Measurements from ENCODE around the gene ANAPC16. TPM values are rescaled to one million over a fixed set of nuclear protein-coding genes. Genes with fewer than 3 reads are reported as not detected.
A peak's percentile ranks its signal among the peaks of the same experiment; 100 is the strongest.

Gene ANAPC16
- total RNA-seq, 2 donors from 2014 or later: 44.0 to 46.7 TPM

DNA sequence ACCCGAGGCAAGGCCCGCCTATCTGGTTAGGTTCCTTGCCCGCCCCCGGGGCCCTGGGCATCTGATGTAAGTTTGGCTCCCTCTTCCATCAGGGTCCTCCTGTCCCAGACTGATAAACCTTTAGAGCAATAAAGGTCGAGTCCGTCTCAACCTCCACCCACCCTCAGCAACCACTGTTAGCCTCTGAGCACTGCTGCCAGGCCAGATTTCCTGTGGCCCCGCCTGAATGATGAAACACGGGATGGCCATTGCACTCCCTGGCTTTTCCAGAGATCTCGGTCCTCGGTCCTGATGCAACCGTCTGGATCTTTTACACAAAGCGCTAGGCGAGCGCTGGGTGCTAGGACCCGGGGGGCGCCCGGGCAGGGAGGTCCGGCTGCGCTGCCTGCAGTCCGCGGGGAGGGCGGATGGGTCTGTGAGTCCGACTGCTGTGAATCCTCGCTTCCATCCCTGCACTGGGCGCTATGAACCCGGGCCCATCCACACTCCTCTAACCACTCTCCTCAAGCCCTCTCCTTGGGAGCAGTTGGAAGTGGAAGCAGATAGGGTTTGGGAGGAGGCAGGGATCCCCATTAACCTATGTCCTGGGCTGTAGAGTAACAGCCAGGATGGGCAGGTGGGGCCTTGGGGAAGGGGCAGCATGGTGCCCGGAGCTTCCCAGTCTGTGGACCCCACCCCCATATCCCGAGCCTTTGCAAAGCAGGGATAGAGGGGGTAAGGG is 57.0 kb downstream of the ANAPC16 start:
- ATAC-seq (ENCODE audit: insufficient number of reproducible peaks, low FRiP score, low read depth) (peak; percentile 29), DNase-seq (ENCODE audit: low spot score) (peak; percentile 64)
- Histone ChIP-seq H3K36me3 (peaks cover 3% of the 10 kb centered on the region), H3K4me3 (peak overlapping the region; percentile 85), H3K27ac (peak overlapping the region; percentile 95 to 97), H3K27me3 (replicated peaks; ENCODE audit: insufficient read depth) (no peaks in the 10 kb centered on the region), H3K9me3 (no peaks in the 10 kb centered on the region), H3K4me1 (ENCODE audit: control insufficient read depth in 1 of 2, low read depth in 2 of 2) (peaks cover 19 to 26% of the 10 kb centered on the region in 2 donors)
- TF ChIP-seq CTCF (IDR thresholded peaks at IDR 0.05): no peak

DNA sequence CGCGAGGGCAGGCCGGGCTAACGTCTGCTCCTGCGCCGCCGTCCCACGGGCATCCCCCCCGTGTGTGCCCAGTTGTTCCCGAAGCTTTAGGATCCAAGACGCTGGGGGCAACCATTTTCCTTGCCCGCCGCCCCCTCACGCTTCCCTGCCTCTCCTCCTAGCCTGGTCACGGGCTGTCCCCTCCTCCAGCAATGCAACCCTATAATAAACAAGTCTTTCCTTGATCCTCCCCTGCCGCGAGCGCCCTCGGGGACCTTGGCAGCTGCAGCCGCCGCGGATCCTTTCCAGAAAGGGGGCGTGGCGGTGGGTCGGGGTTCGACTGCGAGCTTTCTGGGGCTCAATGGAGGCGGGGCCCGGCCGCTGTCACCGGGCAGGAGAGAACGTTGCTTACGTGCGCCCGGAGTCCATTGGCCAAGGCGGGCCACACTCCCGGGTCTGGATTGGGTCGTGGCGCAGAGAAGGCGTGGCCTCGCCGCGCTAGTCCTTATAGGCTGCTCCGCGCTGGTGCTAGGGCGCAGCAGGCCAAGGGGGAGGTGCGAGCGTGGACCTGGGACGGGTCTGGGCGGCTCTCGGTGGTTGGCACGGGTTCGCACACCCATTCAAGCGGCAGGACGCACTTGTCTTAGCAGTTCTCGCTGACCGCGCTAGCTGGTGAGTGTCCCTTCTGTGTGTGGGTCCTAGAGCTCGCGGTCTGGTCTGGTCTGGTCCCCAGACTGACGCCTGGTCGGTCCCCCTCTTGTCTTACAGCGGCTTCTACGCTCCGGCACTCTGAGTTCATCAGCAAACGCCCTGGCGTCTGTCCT is 57.8 kb downstream of the ANAPC16 start, which contains the start of gene DDIT4:
Gene DDIT4, plus strand, starts transcription at position 515 of the 803 bp plus-strand sequence. CDS start 293 bp downstream, outside the sequence.
- peak within 1 kb of the TSS; percentile 85 for H3K4me3 ChIP-seq

DNA sequence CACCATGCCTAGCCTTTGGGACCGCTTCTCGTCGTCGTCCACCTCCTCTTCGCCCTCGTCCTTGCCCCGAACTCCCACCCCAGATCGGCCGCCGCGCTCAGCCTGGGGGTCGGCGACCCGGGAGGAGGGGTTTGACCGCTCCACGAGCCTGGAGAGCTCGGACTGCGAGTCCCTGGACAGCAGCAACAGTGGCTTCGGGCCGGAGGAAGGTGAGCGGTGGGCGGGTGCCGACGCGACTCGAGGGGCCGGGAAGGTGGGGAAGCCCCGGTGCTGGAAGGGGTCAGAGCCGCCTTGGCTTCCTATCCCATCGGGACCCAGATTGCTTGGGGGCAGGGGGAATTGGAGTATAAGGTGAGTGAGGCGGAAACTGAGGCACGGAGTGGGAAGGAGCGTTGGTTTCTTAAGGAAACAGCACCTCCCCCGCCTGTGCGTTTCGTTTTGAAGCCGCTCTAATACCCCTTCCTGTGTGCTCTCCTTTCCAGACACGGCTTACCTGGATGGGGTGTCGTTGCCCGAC is 58.5 kb downstream of the ANAPC16 start:
- Histone ChIP-seq H3K36me3 (peaks cover 3% of the 10 kb centered on the region), H3K9me3 (no peaks in the 10 kb centered on the region), H3K27ac (peak overlapping the region; percentile 91 to 95), H3K27me3 (replicated peaks; ENCODE audit: insufficient read depth) (no peaks in the 10 kb centered on the region), H3K4me1 (ENCODE audit: control insufficient read depth in 1 of 2, low read depth in 2 of 2) (peaks cover 19 to 26% of the 10 kb centered on the region in 2 donors), H3K4me3 (peak overlapping the region; percentile 85)
- DNase-seq (ENCODE audit: low spot score) (no peak), ATAC-seq (ENCODE audit: insufficient number of reproducible peaks, low FRiP score, low read depth) (no peak)
- TF ChIP-seq CTCF (IDR thresholded peaks at IDR 0.05): no peak

More for the DNA sequence above, 57.8 kb downstream of the ANAPC16 start, which contains the start of gene DDIT4:
- peaks cover 19 to 26% of the 10 kb centered on the region in 2 donors for H3K4me1 ChIP-seq (ENCODE audit: control insufficient read depth in 1 of 2, low read depth in 2 of 2)
- peak; percentile 74 for ATAC-seq (ENCODE audit: insufficient number of reproducible peaks, low FRiP score, low read depth)
- no peaks in the 10 kb centered on the region for H3K27me3 ChIP-seq (replicated peaks; ENCODE audit: insufficient read depth)
- H3K27ac ChIP-seq: peak within 1 kb of the TSS; percentile 95 to 97
- no peaks in the 10 kb centered on the region for H3K9me3 ChIP-seq
- H3K36me3 ChIP-seq: peaks cover 3% of the 10 kb centered on the region
- DNase-seq (ENCODE audit: low spot score): peak; percentile 93
- no peak for TF ChIP-seq CTCF (IDR thresholded peaks at IDR 0.05)

- H3K27ac ChIP-seq: peak overlapping the region; percentile 91 to 95
- no peaks in the 10 kb centered on the region for H3K27me3 ChIP-seq (replicated peaks; ENCODE audit: insufficient read depth)
- peak overlapping the region; percentile 85 for H3K4me3 ChIP-seq
- peak; percentile 43 for TF ChIP-seq CTCF (IDR thresholded peaks at IDR 0.05)
- H3K4me1 ChIP-seq (ENCODE audit: control insufficient read depth in 1 of 2, low read depth in 2 of 2): peaks cover 19 to 26% of the 10 kb centered on the region in 2 donors
- H3K36me3 ChIP-seq: peaks cover 3% of the 10 kb centered on the region
- H3K9me3 ChIP-seq: no peaks in the 10 kb centered on the region
- DNase-seq (ENCODE audit: low spot score) (no peak), ATAC-seq (ENCODE audit: insufficient number of reproducible peaks, low FRiP score, low read depth) (no peak)
Measured at GRCh38 chr10:72274730-72275350, 59.0 kb downstream of the ANAPC16 start.

Data from thoracic aorta (tissue), 2 donors.